Ectodermal cell (in vitro differentiated cells): Measurements from ENCODE around the gene SPOCK1.

Experiments used
- H3K27ac ChIP-seq: 2 replicates; pipeline ENCODE4 v1.7.0; 2013; ENCODE audit warnings: mild to moderate bottlenecking, low read depth, low read length; ENCODE audit not compliant: insufficient read depth, poor library complexity, severe bottlenecking
- H3K27me3 ChIP-seq: 2 replicates; pipeline ENCODE4 v1.7.0; 2013; ENCODE audit warnings: mild to moderate bottlenecking, low read length; ENCODE audit not compliant: insufficient read depth, control insufficient read depth, poor library complexity, severe bottlenecking
- H3K36me3 ChIP-seq: one replicate; pipeline ENCODE4 v1.7.0; 2013; ENCODE audit warnings: low read length; ENCODE audit not compliant: control insufficient read depth, insufficient read depth
- H3K4me1 ChIP-seq: one replicate; pipeline ENCODE4 v1.7.0; 2013; ENCODE audit warnings: low read length; ENCODE audit not compliant: control insufficient read depth, insufficient read depth
- H3K4me3 ChIP-seq: 2 replicates; pipeline ENCODE4 v1.7.0; 2013; ENCODE audit warnings: low read depth, low read length, control low read depth; ENCODE audit not compliant: insufficient read depth
- H3K9me3 ChIP-seq: 2 replicates; pipeline ENCODE4 v1.7.0; 2013; ENCODE audit warnings: mild to moderate bottlenecking, low read length, moderate library complexity; ENCODE audit not compliant: control insufficient read depth
- WGBS, 2 experiments: methylation state at CpG; one replicate each; pipeline ENCODE4 v1.1.7; 2013; ENCODE audit warnings: missing lambda C conversion rate in 2 of 2; 5-methylcytosine and 5-hydroxymethylcytosine counted together

The SPOCK1 gene

DNA sequence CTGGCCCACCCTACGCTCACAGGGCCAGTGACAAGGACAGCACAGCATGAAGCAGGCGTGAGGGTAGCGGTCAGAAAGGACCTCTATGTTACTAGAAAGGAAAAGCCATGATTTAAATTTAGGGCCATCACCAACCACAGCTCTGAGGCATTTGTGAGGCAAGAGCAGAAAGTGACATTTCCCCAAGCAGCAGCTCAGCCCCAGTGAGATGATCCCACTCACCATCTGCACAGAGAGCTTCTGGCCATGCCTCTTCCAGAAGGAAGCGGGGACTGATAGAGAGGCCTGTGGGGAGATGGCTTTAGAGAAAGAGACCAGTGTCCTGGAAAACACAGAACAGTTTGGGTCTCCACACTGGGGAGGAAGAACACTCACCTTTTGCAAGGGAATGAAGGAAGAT lies 413.9 kb downstream of the SPOCK1 start:
- WGBS, 2 experiments, result 95 to 97% methylated on average over 4 of the region's 4 CpGs
- H3K27me3 ChIP-seq, result no peaks in the 10 kb centered on the region
- H3K36me3 ChIP-seq, result no peaks in the 10 kb centered on the region
- H3K27ac ChIP-seq, result no peak overlapping the region
- H3K4me3 ChIP-seq, result no peak overlapping the region
- H3K9me3 ChIP-seq, result no peaks in the 10 kb centered on the region
- H3K4me1 ChIP-seq, result peaks cover 4% of the 10 kb centered on the region

DNA sequence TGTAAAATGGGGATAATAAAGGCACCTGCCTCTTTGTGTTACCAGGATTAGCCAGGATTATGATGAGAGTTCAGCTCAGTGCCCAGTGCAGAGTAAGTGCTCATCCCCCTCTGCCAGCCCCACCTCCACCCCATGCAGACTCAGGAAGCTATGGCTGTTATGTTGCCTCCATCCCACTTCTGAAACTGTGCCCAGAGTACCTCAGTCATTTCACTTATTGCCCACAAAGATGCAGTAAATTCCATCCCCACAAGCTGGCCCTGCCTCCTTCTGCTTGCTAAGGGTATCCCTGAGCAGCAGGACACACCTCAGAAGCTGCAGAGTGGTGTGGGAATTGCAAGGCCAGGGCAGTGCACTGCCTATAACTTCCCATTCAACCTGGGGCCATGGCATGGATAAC lies 415.1 kb downstream of the SPOCK1 start:
- Histone ChIP-seq H3K36me3 (no peaks in the 10 kb centered on the region), H3K4me1 (no peaks in the 10 kb centered on the region), H3K27ac (no peak overlapping the region), H3K27me3 (no peaks in the 10 kb centered on the region), H3K9me3 (no peaks in the 10 kb centered on the region), H3K4me3 (no peak overlapping the region)

DNA sequence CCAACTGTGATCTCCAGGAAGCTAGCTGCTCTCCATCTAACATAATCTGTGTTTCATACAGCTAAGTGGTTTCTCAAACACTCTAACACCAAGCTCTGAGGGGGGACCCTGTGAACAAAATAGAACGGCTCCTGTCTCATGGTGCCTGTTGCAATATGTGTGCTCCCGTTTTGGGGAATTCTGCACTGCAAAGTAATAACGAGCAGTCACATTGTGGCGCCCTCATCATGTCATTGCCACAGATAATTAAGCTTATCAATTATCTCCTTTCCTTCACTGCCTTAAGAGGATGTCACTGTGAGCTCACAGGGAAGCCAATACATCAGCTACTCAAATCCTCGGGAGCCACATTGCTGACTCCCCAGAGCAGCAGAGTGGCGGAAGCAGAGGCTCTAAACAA lies 416.2 kb downstream of the SPOCK1 start:
- Histone ChIP-seq H3K27me3 (no peaks in the 10 kb centered on the region), H3K4me3 (no peak overlapping the region), H3K9me3 (no peaks in the 10 kb centered on the region), H3K27ac (no peak overlapping the region), H3K36me3 (no peaks in the 10 kb centered on the region), H3K4me1 (no peaks in the 10 kb centered on the region)
- 91 to 97% methylated on average over 6 of the region's 6 CpGs for WGBS, 2 experiments

DNA sequence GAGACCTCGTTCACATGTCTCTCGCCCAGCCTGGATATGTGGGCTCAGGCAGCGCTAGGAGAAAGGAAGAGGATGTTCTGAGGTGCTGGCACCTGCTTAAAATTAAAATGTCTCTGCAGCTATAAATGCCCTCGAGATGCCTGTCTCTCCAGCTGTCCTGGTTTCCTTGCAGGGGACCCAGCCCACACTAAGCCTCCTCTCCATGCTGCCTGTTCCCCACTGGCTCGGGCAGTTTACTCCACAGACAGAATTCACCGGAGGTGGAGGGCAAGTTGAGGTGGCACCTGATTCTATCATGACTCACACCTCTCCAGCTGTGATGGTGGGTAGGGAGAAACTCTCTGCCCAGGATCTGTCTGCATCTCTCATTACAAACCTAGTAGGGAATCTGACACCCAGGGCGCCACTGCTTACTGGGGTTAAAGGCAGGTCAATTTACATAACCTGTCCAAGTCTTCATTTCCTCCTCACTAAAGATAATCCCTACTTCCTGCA lies 420.9 kb downstream of the SPOCK1 start:
- Histone ChIP-seq H3K36me3 (no peaks in the 10 kb centered on the region), H3K27me3 (no peaks in the 10 kb centered on the region), H3K9me3 (no peaks in the 10 kb centered on the region), H3K4me1 (no peaks in the 10 kb centered on the region), H3K4me3 (no peak overlapping the region), H3K27ac (no peak overlapping the region)
- 69 to 73% methylated on average over 7 of the region's 7 CpGs for WGBS, 2 experiments

DNA sequence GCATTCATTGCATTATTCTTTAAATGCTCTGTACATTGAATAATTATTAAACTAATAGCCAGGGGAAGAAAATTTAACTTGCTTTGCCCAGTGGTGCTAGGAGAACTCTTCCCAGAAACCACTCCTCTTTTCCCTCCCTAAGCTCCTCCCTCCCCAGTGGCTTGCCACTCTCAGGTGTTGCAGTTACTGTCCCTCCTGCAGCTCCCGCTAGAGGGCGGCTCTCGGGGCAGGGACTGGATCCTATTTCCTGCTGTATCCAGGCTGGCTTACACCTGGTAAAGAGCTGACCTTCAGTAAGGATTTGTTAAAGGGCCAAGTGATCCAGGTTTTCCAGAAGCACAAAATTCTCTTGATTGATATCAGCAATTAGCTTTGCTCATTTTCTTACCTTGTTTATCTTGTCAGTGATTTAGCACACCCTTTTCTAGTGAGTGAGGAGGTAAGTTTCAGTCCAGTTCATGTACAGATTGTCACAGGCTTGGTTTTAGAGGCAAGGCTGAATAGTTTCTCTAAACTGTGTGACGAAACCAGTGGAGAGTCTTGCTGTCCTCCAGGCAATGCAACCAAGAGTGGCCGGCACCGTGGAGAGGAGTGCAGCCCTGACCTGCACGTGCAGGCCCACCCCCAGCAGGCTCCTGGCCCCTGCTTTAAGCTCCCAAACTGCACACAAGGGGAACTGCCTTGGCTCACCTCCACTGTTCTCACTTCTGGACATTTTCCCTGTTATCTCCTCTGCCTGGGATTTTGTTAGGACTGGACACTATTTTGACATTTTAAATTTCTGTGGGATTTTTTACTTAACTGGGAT lies 423.8 kb downstream of the SPOCK1 start:
- H3K9me3 ChIP-seq, result no peaks in the 10 kb centered on the region
- H3K4me3 ChIP-seq, result no peak overlapping the region
- H3K27me3 ChIP-seq, result no peaks in the 10 kb centered on the region
- 46 to 50% methylated on average over 7 of the region's 7 CpGs for WGBS, 2 experiments
- H3K36me3 ChIP-seq, result no peaks in the 10 kb centered on the region
- H3K27ac ChIP-seq, result no peak overlapping the region
- no peaks in the 10 kb centered on the region for H3K4me1 ChIP-seq

DNA sequence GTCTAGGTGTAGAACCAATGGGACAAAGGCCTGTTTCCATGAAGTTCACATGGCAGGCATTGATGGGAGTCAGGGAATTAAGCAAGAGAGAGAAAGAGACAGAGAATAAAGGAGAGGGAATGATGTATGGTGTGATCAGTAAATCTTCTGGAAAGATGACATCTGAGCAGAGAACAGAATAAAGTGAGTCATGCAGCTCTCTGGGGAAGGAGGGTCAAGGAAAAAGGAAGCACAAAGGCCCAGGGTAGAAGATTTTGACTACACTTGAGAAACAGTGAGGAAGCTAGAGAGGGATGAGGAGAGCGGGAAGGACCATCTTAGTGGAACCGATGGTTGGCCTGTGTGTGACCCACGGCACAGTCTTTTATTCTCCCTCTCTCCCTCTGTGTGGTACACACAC lies 425.9 kb downstream of the SPOCK1 start:
- no peaks in the 10 kb centered on the region for H3K4me1 ChIP-seq
- 64 to 85% methylated on average over 3 of the region's 3 CpGs for WGBS, 2 experiments

DNA sequence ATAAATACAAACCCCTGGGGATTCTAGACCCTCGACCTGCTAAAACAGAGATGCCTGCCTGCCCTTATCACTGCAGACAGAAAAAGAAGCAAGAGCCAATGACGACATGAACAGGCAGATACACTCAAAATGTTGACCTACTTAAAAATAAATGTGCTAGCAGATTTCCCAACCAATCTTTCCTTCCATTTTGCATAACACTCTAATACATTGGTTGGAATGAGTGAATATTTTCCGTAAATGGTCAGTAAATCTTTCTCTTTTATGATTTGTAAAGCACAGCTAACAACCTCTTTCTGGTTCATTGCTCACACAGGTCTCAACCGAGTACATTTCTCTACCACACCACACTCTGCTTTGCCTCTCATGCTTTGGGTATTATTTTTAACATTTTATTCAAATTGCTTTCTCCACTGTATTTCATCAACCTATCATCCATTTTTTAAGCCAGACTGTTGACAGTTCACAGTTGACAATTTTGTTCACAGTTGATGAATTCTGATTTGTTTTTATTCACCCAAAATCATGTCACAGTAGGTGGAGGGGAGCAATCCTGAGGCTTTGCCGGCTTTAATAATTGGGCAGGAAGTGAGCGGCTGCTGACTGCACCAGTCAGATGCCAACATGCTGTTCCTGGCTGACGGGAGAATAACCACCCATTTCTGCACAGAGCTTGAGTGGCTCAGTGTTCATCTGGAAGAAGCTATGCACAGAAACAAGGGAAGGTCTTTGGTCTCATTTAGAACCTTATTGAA lies 426.6 kb downstream of the SPOCK1 start:
- no peaks in the 10 kb centered on the region for H3K9me3 ChIP-seq
- H3K36me3 ChIP-seq, result no peaks in the 10 kb centered on the region
- no peaks in the 10 kb centered on the region for H3K4me1 ChIP-seq
- no peak overlapping the region for H3K4me3 ChIP-seq
- 92% methylated on average over 7 of the region's 7 CpGs for WGBS, 2 experiments
- no peaks in the 10 kb centered on the region for H3K27me3 ChIP-seq
- H3K27ac ChIP-seq, result no peak overlapping the region

More for the DNA sequence above, 425.9 kb downstream of the SPOCK1 start:
- no peaks in the 10 kb centered on the region for H3K36me3 ChIP-seq
- H3K27ac ChIP-seq, result no peak overlapping the region
- no peaks in the 10 kb centered on the region for H3K27me3 ChIP-seq
- no peak overlapping the region for H3K4me3 ChIP-seq
- H3K9me3 ChIP-seq, result no peaks in the 10 kb centered on the region

DNA sequence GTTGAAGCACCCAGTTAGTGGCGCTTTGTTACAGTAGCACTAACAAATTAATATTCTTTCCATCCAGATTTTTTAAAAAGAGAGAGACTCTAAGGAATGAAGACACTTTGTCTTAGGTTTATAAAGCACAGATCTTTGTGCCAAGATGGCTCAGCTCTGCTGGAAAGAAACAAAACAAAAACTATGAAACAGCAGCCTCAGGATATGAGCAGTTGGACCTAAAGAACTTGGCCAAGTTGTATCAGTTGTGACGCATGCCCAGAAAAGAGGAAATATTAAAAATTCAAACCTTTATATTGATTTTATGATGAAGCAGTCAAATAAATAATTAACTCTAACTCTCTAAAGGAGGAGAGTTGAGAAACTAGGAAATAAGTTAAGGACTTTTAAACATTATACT lies 427.2 kb downstream of the SPOCK1 start:
- Histone ChIP-seq H3K36me3 (no peaks in the 10 kb centered on the region), H3K4me1 (no peaks in the 10 kb centered on the region), H3K4me3 (no peak overlapping the region), H3K27me3 (no peaks in the 10 kb centered on the region), H3K27ac (no peak overlapping the region), H3K9me3 (no peaks in the 10 kb centered on the region)
- 97 to 100% methylated on average over 2 of the region's 2 CpGs for WGBS, 2 experiments

DNA sequence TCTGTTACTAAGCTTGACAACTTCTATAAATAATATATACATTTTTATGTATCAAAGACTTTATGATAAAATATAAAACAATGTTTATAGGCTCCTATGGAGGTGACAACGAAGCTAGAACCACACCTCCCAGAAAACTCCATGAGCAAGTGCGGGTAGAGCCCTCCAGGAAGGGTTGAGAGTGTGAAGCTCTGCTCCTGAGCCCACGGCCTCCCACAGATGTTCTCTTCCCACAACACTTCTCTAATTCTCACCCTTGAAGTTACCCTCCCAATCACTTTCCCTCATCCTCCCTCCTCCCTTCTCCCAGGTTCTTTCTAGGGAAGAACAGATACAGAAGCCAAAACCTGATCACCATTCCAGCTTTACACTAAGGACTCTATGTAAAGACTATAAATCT lies 427.6 kb downstream of the SPOCK1 start:
- H3K36me3 ChIP-seq, result no peaks in the 10 kb centered on the region
- H3K27me3 ChIP-seq, result no peaks in the 10 kb centered on the region
- H3K4me1 ChIP-seq, result no peaks in the 10 kb centered on the region
- WGBS, 2 experiments, result 88 to 91% methylated on average over 3 of the region's 3 CpGs
- no peak overlapping the region for H3K4me3 ChIP-seq
- H3K27ac ChIP-seq, result no peak overlapping the region
- no peaks in the 10 kb centered on the region for H3K9me3 ChIP-seq

DNA sequence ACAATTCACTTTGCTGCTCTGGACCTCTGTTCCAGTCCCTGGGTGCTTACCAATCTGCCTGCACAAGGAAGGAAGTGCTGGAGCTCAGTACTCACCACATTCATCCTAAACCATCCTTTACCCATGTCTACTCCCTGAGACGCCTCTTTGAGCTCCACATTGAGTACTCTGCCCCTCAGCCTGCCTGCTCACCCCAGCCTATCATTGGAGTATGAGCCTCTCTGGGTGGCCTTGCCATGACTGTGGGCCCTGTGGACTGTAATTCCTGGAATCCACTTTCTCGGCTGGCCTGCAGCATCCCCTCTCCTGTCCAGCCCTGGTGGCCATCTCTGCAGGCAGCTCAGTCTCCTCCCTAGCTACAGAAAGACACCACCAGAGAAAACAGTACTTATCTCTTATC lies 428.6 kb downstream of the SPOCK1 start:
- Histone ChIP-seq H3K27ac (no peak overlapping the region), H3K27me3 (no peaks in the 10 kb centered on the region), H3K4me1 (no peaks in the 10 kb centered on the region), H3K4me3 (no peak overlapping the region), H3K9me3 (no peaks in the 10 kb centered on the region), H3K36me3 (no peaks in the 10 kb centered on the region)
- 93 to 98% methylated on average over 2 of the region's 2 CpGs for WGBS, 2 experiments
